Measurements from ENCODE around the gene DHX58.
A peak's percentile ranks its signal among the peaks of the same experiment; 100 is the strongest.

DHX58 gene

DNA sequence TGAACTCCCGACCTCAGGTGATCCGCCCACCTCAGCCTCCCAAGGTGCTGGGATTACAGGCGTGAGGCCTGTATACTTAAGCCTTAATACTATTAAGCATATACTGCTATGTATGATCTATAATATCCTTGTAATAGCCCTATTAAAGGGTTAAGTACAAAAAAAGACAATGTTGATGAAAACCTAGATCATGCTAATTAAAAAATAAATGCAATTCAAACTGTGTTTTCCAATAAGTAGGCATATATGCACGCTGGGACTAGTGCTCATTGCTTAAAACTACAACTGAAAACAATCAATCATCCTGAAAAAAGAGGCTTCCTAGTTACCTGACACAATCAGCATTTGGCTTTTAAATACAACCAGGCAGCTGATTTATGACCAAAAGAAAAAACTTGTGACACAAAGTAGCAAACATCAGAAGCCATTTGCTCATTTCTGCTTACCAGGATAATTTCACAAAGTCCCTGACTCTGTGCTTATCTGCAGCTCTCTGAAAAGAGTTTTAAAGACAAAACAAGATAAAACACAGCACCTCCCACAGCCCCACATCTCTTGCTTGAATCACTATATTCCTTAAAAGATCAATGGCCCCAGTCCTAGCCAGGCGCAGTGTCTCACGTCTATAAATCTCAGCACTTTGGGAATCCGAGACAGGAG lies 25.3 kb downstream of the DHX58 start:
- no peak for DNase-seq (ENCODE audit: low spot score)

DNA sequence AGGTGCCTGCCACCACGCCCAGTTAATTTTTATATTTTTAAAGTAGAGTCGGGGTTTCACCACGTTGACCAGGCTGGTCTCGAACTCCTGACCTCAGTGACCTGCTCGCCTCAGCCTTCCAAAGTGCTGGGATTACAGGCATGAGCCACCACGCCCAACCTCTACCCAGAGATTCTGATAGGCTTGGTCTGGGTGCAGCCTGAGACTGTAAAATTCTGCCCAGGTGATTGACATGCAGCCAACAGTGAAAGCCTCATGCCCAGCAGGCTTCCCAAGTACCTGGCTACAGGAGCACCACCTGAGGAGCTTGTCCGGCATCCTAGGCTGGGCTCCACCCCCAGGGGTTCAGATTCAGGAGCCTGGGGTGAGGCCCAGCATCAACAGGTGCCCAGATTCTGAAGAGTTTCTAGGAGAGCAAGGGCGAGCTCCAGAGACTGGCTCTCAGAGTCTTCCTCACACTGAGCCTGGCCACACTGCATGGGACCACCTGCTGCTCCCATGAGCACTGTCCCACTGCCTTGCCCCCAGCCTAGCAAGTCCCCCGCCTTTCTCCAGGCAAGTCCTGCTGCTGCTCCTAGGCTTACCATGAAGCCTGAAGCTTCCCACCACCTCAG lies 30.9 kb downstream of the DHX58 start:
- no peak for DNase-seq (ENCODE audit: low spot score)

DNA sequence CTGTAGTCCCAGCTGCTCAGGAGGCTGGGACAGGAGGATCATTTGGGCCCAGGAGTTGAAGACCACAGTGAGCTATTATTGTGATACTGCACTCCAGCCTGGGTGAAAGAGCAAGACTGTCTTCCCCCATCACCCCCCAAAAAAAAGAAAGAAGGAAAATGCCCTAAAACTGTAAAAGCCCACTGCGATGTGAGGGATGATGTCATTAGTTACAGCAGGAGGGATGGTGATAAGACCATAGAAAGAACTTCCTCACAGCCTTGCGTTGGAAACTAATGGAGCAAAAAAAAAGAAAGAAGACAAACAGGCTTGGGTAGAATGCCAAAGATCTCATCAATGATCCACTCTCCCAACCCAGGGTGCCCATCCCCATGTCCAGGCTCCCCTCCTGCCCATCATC lies 33.0 kb downstream of the DHX58 start:
- no peak for DNase-seq (ENCODE audit: low spot score)

DNA sequence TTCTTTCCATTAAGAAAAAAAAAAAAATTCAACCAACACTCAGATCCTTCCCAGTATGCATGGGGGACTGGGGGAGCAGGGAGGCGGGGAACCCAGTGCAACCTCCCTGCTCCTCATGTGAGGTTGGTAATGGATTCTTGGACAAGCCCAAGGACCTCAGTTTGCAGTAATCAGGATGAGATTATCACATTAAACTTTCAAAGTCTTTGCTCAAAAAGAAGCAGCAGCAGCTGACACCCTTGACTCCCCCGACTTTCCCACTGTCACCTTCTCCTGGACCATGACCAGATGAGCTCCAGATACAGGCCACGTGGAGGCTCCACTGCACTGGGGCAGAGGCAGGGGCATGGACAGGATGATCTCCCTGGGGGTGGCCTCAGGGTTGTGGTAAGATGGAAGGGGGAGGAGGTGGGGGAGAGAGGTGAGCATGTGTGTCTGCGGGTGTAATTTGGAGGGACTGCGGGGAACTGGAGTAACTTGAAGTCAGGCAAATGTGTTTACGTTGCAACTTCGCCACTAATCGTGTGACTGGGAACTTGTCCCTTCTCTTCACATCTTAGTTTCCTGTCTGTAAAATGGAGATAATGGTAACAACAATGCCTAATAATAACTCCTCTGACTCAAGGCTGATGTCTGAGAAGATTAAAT lies 34.0 kb downstream of the DHX58 start:
- no peak for DNase-seq (ENCODE audit: low spot score)

DNA sequence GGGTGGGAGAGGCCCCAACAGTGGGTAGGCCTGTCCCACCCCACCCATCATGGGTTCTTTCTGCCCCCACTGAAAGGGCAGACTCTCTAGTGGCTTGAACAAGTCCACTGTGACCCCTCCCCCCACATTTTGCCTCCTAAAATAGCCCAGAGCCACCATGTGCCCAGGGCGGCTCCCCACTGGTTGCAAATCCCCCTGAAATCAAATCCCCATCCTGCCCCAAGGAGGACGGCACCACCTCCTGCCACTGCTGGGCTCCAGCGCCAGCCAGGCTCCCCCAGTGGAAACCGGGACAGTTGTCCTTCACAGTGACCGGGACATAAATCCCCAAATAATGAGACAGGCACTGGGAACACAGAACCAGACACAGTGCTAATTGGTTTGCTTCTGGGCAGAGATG lies 34.8 kb downstream of the DHX58 start:
- DNase-seq (ENCODE audit: low spot score) = no peak

DNA sequence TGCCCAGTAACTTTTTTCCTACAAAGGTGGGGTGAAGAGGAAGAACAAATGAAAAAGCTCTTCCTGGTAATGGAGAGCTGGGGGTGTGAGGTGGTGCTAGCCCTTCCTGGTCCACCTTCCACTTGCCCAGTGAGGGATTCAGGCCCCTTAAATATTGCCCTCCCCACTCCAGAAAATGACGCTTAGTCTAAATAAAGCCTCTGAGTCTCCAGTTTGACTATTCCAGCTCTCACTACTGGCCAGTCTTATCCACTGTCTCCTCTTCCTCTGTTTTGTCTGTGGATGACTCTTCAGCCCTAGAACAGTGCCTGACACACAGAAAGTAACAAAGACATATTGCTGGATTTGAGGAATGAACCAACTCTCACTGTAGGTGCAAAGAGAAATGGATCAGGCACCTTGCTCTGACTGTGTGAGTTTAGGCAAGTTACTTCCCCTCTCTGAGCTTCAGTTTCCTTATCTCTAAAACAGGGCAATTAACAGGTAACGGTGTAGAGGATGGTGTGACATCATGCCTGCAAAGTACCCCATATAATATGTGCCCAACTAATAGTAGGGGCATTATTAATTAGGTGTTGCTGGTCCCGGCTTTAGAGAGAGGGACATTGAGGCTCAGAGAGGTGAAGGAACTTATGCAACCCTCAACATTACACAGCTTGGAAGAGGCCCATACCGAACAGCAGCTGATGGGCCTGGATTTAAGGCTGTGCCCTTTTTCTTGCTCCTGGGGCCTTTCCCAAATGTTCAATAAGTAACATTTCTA lies 35.5 kb downstream of the DHX58 start:
- DNase-seq (ENCODE audit: low spot score) = no peak

DNA sequence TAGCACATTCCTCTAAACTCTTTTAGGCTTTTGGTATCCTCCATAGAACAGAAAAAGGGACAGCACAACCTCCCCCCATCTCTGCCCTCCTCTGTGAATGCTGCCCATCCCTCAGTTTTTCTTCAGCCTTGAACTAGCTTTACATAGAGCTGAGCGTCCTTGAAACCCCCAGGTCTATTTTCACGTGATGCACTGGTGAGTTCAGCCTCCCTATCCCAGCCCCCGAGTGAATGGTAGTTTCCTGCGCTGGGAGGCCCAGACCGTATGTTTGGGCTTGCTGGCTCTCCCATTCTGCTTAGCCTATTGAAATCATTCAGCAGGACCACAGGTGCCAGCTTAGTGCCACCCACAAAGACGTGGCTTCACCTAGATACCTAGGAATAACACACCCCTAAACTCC lies 36.7 kb downstream of the DHX58 start:
- no peak for DNase-seq (ENCODE audit: low spot score)

DNA sequence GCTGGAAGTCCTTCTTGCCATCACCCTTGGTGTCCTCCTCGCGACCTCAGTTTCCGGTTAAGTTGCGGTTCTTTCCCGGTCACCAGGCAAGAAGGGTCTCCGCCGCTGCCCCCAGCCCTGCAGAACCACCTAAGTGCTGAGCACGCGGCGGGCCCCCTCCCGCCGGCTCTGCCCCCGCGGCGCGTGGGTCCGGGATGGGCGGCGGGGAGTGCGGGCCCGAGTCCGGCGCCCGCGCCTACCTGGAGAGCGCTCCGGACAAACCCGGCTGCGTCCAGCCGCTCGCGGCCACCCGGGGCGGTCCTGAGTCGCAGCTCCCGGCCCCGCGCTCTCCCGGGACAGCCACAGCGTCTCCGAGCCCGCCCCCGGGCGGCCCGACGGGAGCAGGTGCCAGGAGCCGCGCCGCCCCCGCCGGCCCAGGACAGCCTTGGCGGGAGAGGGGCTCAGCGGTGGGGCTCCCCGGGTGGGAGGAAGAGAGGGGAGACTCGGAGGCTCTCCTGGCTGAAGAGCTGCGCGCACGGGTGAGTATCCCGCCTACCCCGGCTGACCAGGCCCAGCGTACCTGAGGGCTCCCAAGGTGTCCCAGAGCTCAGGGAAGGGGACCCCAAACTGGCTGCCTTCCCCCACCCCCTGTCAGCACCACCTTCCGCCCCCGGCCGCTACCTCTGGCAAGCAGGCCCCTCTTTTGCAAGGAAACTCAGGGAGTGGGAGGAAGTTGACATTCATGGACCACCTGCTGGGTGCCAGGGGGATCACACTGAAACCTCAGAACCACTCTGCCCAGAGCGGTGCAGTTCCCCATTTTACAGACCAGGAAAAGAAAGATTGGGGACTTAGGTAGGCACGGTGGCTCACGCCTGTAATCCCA lies 40.0 kb downstream of the DHX58 start:
- no peak for DNase-seq (ENCODE audit: low spot score)

DNA sequence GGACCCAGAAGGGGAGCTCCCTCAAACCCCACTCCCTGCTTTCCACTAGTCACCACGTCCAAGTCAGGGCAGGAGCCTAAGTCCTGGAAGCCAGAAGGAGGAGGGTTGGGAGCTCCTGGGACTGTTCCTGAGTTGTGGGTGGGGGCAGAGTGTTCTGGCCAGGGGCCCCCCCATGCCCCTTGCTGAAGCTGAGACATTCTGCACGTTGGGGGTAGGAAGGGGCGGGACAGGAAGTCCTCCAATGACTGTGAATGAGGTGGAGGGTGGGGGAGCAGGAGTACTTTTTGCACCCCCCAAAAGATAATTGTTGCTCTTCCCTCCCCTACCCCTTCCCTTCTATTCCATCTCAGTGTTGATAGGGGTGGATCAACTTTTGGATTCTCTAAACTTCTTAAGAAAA lies 40.7 kb downstream of the DHX58 start:
- no peak for DNase-seq (ENCODE audit: low spot score)

DNA sequence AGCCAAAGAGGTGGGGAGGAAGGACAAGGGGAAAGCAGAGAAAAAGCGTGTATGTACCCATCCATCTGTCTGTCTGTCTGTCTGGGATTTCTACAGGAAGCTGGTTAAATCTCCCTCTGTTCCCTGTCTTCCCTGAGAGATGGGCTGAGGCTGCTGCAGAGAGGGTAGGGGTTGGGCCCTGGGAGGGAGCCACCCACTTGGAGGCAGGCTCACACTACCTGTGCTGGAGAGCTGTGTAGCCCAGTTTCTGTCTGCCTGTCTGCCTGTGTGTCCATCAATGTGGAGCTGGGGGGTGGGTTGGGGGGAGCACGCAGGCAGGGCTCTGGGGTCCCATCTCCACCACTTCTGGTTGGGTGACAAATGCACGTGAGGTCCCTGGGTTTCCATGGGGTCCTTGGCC lies 43.5 kb downstream of the DHX58 start:
- no peak for DNase-seq (ENCODE audit: low spot score)

DNA sequence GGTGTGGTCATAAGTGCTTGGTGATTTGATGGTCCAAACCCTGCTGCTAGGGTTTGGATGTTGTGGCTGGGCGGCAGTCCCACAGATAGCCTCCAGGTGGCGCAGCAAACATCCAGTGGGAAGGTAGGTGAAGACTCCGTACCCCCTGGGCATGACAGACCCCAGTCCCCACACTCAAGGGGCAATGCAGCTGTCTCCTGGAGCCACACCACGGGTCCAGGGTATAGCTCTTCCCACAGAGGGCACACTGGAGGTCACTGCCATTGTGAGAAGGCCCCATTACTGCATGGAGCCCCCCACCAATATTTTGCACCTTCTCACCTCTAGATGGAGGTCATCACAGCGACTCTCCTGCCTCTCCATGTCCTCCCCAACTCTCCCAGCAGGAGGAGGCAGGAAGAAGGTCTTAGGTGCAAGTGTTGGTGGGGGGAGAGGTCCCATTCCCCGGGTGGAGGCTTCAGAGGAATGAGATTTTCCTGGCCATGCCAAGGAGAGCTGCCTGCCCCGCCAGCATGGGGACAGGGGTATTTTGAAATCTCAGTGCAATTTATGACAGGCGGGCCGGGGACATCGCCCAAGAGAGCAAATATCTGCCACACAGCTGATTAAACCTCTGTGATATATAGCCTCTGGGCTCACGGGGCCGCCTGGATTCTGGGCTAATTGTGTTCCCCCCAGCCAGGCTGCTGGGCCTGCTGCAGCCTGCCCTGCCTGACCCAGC lies 45.0 kb downstream of the DHX58 start:
- DNase-seq (ENCODE audit: low spot score) = peak; percentile 68

DNA sequence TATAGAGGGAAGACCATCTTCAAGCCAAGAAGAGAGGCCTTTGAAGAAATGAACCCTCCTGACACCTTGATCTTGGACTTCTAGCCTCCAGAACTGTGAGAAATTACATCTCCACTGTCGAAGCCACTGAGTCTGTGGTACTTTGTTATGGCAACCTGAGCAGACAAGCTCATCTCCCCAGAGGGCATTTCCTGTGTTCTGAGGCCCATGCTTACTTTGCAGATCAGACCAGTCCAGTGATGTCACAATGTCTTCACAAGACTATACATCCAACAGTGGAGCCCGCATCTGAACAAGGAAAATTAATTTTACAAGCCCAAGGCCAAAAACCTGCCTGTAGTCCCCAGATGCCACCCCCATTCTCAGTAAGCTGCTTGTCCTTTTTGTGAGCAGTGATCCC lies 47.3 kb downstream of the DHX58 start:
- DNase-seq (ENCODE audit: low spot score) = no peak

DNA sequence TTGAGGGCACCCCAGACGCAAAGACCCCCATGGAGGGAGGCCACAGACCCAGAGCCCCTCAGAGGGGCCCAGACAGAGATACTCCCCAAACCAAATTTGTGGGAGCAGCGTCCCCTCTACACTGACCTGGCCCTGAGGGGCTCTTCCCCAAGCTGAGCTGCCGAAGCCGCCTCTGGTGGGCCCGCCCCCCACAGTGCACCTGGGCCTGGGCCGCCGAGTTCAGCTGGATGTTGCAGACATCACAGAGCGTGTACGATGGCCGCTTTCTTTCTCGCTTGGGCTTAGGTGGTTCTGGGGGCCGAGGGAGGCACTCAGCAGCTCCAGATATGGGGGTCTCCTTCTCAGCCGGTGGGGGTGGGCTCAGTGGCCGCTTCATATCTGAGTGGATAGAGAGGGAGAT lies 49.8 kb downstream of the DHX58 start:
- no peak for DNase-seq (ENCODE audit: low spot score)

DNA sequence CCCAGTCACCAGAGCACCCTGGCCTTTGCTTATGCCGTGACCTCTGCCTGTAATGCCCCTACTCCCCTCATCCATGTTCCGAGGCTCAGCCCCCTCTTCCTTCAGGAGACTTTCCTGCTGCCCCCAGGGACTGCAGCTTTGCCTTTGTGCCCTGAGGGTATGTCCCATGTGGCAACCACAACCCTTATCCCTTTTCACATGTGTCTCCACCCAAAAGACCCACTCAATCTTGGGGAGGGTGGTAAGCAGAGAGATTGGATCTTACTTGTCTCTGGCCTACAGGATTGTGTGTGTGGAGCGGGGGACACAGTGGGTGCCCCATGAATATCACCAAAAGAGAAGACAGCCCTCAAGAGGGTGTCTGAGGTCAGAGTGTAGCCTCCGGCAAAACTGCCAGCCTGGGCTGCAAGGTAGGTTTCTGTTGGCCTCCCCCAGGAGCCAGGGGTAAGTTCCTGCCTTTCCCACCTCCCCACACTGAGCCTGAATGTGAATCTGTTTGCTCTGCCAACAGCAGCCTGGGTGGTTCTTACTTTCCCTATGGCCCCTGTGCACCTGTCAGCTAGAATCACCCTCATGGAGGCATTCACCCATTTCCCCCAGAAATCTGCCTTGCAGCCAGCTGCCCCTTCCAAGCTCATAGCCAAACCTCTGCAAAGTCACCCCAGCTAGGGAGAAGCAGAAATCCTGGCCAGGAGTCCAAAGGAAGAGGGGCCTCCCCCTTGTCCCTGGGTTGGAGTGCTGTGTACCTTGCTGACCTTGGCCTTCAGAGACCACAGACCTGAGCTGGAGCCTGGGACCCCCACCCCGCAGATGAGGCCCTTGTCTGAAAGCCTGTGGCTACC lies 50.6 kb downstream of the DHX58 start:
- DNase-seq (ENCODE audit: low spot score) = no peak

DNA sequence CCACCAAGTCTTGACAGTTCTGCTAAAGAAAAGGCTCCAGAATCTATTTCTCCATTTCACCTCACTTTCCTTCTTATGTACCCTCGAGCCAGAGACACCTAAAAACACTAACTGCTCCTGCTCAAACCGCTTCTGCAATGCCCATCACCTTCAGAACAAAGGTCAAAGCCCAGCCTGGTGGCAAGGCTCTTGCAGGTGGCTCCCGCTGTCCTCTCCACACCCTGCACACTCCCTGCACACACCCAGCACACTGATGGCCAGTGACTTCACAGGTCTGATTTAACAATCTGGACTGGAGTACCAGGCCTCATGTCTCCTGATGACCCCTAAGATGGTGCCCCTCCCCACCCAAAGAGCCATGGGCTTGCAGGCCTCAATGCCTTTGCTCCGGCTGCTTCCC lies 52.3 kb downstream of the DHX58 start:
- no peak for DNase-seq (ENCODE audit: low spot score)

DNA sequence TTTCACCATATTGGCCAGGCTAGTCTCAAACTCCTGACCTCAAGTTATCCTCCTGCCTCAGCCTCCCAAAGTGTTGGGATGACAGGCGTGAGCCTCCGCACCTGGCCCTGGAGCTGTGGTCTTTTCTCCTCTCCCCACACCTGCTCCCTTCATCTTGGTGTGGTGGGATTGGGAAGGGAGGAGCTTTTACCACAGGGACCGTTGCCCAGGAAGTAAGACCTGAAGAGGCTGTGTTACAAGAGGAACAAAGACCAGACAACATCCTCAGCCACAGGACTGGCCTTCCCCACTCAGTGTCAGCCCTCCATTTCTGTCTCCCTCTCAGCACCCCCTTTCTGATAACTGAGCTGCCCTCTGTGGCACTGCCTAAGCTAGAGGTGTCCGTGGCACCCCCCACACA lies 52.7 kb downstream of the DHX58 start:
- DNase-seq (ENCODE audit: low spot score) = no peak

DNA sequence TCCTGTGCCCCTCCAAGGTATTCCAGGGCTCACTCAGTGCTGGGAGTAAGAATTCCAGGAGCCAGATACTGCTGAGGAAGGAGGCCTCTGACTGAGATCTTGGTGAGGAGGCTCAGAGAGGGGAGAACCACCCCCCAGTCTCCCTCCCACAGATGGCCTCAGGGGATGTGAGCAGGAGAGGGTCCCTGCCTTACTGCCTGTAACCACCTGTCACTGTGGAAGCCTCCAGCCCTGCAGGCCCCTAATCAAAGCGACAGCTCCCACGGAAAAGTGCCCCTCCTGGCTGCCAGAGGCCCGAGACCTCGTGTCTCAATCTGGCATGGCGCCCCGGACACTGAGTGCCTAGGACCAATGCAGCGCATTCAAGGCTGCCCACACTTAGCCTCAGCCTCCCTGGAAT lies 54.5 kb downstream of the DHX58 start:
- no peak for DNase-seq (ENCODE audit: low spot score)

DNA sequence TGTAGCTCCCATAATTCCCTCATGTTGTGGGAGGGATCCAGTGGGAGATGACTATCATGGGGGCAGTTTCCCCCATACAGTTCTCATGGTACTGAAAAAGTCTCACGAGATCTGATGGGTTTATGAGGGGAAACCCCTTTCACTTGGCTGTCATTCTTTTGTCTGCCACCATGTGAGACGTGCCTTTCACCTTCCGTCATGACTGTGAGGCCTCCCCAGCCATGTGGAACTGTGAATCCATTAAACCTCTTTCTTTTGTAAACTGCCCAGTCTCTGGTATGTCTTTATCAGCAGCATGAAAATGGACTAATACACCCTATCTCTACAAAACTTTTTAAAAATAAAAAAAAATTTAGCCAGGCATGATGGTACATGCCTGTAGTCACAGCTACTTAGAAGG lies 55.9 kb downstream of the DHX58 start:
- no peak for DNase-seq (ENCODE audit: low spot score)

DNA sequence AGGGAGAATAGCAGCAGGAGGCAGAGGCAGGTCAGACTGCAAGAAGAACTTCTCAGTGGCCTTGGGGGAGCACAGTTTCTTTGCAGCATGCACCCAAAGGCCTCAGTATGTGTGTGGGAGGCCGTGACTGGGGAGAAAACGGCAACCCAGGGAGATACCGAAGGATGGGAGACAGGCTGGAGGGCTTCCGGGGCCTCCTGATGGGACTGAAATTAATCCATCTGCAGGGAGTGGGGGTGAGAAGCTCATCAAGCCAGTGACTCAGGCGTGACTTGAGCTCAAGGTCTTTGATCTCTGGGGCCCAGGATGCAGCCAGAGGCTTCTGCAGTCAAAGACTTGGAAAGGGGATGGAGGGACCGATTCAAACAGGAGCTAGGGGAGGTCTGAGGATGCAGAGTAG lies 57.0 kb downstream of the DHX58 start:
- DNase-seq (ENCODE audit: low spot score) = no peak

DNA sequence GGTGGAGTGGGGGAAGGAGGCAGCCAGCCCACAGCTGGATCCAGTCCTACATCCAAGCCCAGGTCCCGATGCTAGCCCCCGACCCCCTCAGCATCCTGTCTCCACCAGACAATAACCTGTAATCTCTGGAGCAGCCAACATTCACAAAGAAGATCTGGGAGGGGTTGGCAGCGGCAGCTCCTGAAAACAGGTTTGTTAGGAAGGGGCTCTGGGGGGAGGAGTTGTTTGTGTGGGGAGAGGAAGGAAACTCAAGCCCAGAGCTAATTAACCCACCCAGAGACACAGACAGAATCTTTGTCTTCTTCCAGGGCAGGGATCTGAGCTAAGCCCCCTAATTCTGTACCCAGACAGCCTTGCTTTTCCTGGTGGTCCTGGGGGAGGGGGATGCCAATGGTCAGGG lies 57.5 kb downstream of the DHX58 start:
- no peak for DNase-seq (ENCODE audit: low spot score)
